ENCODE data around the gene DDC.

DNA sequence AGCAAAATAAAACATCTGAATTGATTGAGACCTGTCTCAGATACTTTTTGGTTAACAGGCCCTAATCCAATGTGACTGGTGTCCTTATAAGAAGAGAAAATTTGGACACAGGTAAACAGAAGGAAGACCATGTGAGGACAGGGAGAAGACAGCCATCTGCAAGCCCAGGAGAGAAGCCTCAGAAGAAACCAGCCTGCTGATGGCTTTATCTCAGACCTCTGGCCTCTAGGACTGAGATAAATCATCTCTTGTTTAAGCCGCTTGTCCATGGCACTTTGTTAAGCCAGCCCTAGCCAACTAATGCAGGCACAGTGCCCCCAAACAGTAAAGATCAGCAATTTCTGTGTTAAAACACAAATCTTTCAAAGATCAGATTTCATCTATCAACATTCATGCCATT, 73.3 kb downstream of the DDC start:
- TF ChIP-seq POLR2AphosphoS5 (IDR thresholded peaks at IDR 0.05; ENCODE audit: low read depth, low read length) (no peak), CTCF (IDR thresholded peaks at IDR 0.05 in 2 of 3, conservative IDR thresholded peaks at IDR 0.05 in 1 of 3; ENCODE audit: borderline replicate concordance in 1 of 3, insufficient read depth in 1 of 3, low read depth in 2 of 3, low read length in 2 of 3) (no peak), ZBTB33 (IDR thresholded peaks at IDR 0.05; ENCODE audit: extremely low read depth, insufficient replicate concordance, low read length) (no peak), EZH2 (IDR thresholded peaks at IDR 0.05) (no peak), RAD21 (IDR thresholded peaks at IDR 0.05; ENCODE audit: low read depth) (no peak), FOSL1 (IDR thresholded peaks at IDR 0.05; ENCODE audit: low read depth) (no peak), ELF1 (IDR thresholded peaks at IDR 0.05; ENCODE audit: borderline replicate concordance, low read depth) (no peak), YY1 (IDR thresholded peaks at IDR 0.05; ENCODE audit: extremely low read depth, insufficient replicate concordance, low read depth, low read length) (no peak), REST (IDR thresholded peaks at IDR 0.05; ENCODE audit: low read depth) (no peak), POLR2A (IDR thresholded peaks at IDR 0.05; ENCODE audit: borderline replicate concordance, extremely low read depth, insufficient read depth, insufficient read length) (no peak), MAX (IDR thresholded peaks at IDR 0.05) (no peak), JUND (IDR thresholded peaks at IDR 0.05) (no peak)
- TF ChIP-seq, protein P1, sequence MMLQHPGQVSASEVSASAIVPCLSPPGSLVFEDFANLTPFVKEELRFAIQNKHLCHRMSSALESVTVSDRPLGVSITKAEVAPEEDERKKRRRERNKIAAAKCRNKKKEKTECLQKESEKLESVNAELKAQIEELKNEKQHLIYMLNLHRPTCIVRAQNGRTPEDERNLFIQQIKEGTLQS (IDR thresholded peaks at IDR 0.05) = no peak

Measured in HCT116 (cell line).